GM18873 (cell line): ENCODE data around the gene PBX1.
A peak's percentile ranks its signal among the peaks of the same experiment; 100 is the strongest.

ENCODE experiments used
- ATAC-seq: cut with Tn5 transposase; IDR thresholded peaks from one replicate; pipeline ENCODE4 v1.9.1; 2021; ENCODE audit warnings: mild to moderate bottlenecking, moderate library complexity, moderate number of reproducible peaks; ENCODE audit not compliant: unreplicated experiment, low FRiP score

The PBX1 gene

DNA sequence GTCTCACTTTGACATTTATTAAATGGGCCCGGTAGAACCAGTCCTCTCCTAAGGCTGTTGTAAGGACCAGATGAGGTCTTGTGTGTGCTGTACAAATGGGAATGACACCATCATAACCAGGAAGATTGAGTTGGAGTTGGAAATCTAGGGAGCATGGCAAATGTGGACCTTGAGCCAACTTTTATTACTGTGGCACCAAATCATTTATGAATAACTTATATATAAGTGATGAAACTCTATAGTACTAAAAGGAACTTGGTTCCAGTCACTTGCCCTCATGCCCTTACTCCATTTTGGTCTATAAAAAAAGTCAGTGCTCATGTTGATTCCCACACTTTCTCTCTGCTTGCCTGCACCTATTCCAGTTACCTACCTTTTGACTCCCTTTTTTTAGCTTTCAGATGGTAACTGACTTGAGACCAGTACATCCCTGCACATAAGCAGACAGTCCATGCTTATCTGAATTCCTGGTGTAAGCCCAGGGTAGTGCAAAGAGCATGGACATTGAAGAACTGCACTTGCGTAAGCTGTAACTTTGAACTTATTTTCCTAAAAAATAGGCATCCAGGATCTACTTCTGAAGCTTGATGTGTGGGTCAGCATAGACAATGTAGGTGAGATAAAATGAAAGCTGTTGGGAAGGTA lies 210.6 kb downstream of the PBX1 start:
- no peak for ATAC-seq

DNA sequence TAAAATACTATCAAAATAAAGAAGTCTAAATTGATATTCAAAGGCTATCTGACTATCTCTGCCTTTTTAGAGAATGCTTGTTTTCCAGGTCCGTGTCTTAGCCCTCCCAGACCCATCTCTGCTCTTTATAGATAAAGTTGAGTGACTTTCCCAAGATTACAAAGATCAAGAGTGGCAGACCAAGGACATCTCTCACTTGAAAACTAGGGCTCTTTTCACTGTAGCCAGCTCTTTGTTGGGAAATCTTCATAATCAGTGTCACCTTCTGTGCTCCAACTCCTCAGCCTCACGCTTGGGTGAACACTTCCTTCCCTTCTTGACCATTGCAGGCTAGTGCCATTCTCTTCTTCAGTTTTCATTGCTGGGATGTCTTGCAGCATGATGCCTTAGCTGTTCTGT lies 211.1 kb downstream of the PBX1 start:
- no peak for ATAC-seq

DNA sequence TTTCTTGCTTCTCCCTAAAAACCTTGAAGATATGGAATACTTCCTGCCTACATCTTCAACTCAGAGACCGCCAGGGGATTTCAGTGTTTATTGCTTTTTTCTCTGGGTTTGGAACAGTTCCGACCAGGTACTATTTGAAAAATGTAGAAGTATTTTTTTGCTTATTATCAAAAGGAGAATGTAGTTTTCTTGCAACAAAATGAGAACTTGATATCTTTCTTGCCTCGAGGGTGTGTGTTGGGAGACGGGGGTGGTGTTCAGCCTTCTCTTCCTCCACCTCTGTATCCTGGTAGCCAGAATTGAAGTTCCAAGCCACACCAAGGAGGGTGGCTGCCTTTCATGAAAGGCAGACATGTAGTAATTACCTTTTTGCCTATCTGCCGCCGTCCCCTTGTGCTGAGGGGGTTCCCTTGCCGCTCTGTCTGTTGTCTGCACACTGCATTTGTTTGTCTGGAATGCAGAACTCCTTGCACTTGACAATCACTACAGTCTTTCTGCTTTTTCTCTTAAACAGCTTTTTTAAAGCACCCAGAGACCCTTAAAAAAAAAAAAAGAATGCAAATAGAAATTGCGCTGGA lies 212.1 kb downstream of the PBX1 start:
- ATAC-seq = no peak

DNA sequence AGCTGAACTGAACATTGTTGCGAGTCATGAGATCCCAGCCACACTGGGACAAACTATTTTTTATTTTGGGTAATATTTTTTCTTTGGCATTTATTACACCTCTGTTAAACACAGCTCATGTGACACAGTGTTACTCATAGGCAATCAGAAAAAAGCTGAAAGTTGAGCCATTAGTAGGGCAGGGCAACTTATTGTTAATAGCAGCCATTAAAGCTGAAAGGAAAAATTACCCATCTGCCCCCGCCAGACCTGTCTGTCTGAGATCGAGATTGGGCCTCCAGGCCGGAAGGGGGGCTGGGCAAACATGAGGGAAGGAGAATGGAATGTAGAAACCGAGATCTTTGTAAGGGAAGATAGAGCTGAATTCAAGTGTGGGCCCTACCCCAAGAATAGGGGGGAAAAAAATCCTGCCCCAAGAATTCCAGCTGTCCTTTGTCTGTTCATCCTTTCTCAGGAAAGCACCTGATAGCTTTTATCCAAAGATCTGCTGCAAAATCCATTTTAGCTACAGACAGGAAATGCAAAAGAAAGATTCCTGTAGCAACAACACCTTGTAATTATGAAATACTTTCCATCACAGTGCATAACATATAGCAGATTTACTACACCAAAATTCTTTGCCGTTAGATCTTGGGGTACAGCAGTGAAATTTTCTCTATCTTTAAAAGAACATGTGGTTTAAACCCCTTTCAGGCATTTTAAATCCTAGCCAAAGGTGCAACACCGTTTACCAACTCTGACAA lies 212.8 kb downstream of the PBX1 start:
- ATAC-seq = no peak

DNA sequence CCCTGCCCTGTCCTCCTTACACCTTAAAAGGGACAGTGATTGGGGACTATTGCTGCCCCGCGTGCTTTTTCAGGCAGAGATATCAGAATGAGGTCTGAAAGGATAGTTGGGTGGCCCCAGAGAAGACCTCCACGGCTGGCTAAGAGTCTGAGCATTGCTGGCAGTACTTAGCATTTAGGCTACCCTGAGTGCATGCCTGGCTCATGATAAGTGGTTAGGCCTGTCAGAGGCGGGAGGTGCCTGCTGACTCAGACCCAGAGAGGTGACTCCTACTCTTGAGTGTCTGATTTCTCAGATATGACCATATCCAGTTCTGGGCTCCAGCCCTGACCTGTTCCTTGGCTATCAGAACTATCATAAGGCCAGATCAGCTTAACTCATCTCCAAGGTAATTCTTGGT lies 213.7 kb downstream of the PBX1 start:
- ATAC-seq = no peak

DNA sequence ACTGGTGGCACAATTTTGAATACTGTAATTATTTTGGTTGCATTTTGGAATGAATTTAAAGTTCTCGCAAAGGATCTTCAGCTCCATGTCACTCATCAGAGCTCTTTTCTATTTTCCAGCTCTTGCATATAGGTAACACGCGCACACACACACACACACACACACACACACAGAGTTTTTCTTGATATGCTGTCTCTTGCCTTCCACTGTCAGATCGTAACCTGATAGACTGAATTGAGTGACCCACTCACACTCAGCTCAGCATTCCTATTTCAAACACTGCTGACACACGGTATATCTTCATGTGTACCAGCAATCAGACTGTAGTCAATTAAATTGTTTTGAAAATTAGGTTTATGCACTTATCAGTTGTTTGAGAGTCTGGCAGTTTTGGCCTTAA lies 214.1 kb downstream of the PBX1 start:
- ATAC-seq = no peak

DNA sequence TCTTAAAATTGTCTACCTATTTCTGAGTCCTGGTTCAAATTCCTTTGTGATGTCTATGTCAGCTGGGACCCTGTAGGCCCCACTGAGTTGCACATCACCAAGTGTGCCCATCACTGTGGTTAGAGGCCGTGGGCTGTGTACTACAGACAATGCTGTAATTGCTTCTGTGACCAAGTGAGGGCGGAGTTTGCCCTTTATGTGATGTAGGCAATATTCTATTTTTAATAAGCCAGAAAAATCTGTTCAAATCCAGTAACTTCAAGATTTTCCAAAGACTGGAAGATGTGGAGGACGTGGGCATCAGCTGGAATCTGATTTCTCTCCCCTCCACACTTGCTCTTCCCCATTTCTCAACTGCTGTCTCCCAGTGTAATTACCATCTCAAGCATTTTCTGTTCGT lies 215.4 kb downstream of the PBX1 start:
- ATAC-seq = no peak

DNA sequence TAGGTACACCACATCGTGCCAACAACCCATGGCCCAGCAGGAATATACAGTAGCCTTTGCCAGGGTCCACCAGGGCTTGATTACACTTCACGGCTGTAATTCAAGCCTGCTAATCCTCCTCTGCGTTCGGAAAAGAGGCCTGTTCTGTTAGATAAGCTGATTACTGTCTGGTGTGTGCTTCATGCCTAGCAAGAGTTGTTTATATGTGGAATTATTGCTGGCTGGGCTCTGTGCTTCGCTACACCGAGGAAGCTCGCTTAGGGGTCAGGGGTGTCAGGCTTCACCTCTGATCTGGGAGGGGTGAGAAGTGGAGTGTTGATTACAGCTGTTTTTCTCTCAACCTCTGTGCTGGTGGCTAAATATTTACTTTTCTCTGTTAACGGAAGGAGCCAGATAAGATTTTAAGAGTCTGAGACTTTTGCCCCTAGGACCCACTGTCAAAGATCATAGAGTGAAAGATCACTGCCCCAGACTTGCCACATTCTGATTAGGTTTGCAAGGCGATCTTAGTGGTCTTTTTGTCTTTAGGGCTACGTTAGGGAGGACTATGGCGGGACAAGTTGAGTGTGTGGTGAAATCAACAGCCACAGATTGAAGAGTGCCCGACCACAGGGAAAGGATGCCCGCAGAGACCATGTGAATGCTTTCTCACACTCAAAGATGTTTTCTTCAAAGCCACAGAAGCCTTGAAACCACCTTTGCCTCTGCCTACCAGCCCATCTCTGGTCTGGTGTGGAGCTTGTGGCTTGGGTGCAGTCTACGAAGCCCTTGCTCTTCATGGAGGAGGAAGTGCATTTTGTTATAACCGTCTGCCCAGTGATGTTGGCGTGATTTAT lies 216.1 kb downstream of the PBX1 start:
- ATAC-seq = no peak

DNA sequence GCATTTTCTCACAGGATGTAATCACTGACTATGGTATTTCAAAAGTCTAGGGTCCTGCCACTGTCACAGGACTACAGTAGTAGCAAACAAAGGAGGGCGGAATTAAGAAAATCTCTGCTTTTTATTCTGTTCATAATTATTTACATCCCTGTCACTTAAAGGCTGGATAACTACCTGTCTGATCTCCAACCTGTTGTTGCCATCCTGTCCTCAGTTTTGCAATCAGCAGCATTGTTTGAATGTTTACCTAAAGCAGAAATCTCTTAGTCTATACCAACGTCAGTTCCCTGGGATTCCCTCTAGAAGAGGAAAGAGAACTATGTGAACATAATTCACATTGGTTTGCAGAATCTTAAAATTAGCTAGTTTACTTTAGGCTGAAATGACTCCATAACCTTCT lies 218.5 kb downstream of the PBX1 start:
- ATAC-seq = no peak

DNA sequence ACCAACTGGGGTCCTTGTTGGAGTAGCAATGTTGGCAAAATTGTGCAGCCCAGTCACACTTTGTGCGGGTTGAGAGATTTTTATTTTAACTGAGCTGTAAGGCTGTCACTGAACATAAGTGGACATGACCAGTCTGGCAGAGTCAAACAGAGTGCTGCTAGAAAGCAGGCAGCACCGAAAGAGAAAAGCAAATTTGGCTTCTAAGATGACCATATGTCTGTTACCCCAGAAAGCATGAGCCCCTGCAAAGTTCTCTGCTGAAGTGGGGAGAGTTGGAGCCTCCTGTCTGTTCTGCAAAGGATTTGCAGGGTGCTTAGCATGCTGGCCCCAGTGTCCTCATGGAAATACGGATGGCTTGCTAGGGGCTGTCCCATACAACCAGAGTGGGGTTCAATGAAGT lies 220.4 kb downstream of the PBX1 start:
- no peak for ATAC-seq

DNA sequence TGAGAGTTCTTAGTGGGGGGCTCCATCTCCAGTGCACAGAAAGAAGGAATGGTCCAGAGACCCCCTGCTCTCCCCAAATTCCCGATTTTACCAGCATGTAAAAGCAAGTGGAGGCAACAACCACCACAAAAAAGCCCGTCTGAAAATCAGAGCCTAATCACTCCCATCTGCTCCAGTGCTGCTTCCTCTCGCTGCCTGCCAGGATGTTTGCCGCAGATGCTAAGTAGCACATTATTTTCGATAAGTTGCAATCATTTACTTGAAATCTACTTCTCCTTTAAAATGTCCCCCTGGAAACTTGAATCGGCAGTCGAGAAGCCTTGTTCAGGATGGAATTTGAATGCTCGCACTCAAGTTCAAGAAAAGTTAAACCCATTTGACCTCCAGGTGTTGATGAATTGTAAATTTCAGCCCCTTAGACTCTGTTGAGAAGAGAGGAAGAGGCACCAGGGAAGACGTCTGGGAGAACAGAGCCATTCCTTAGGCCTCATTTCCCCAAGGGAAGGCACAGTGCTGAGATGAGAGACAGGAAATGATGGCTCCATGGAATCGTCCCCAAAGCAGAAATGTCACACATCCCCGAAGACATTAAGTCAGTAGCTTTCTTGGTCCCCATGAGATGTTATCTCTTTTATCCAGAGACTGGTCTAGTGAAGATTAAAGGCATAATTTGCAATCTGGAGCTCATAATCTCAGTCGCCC lies 221.3 kb downstream of the PBX1 start:
- ATAC-seq = no peak

DNA sequence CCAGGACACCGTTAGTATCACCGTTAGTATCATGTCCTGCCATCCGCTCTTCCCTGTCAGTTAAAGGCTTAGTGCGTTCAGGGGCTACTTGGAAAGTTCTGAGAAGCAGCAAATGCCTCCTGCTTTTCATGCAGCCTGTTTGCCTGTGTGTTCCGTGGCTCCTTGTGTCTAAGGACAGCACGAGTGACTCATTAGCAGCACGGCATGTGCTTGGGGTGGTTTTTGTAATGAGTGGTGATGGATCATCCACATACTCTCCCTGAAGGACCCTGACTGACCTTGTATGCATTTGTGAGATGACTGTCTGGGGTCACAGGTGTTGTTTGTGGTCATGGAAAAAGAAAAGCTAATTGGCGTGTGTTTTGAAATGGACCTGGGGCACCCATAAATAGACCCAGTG lies 221.9 kb downstream of the PBX1 start:
- no peak for ATAC-seq

DNA sequence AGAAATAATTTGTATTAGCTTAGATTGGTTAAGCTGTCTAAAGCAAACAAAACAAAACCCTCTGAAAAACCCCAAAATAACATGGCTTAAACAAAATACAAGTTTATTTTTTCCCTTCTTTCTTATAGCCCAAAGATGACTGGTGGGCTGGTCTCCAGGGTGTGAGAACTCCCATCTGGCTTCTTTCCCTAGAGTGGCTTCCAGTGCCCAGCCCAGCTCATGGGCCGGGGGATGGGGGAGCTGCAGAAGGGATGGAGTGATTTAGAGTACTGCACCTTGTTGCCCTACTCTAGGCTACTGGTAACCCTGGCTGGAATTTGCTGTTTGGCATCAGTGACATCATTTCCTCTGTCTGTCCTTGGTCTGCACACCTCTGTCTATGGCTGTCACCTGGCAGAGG lies 223.0 kb downstream of the PBX1 start:
- ATAC-seq = no peak

DNA sequence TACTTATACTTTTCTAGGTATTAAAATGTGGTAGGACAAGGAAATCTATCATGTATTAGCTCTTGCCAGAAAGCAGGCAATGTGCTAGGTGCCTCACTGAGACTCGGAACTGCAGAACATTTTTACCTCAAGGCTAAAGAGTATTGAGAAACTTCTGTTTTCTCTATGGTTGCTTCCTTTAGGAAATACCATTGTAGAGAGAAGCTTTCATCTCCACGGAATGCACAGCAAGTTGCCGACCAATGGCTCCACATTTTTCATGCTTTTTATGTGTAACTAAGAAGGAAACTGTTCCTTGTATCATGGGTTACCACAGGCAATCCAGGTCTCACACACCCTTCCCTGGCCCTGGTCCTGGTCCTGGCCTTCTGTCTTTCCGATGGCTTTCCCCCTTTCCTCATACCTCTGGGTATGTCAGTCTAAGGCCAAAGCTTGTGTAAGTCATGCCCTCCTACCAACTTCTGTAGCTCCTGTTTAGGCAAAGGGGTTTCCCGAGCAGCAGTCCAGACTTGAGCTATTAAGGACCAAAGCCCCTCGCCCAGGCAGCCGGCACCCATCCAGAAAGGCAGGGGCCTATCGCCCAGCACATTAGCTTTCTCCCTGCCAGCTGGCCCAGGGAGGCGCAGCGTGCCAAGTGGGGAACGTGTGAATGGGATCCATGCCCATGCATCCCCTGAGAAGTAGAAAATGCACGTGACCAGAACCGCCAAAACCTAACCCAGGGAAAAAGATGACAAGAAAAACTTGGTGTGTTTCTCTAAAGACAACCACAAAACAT lies 225.0 kb downstream of the PBX1 start:
- ATAC-seq = no peak

DNA sequence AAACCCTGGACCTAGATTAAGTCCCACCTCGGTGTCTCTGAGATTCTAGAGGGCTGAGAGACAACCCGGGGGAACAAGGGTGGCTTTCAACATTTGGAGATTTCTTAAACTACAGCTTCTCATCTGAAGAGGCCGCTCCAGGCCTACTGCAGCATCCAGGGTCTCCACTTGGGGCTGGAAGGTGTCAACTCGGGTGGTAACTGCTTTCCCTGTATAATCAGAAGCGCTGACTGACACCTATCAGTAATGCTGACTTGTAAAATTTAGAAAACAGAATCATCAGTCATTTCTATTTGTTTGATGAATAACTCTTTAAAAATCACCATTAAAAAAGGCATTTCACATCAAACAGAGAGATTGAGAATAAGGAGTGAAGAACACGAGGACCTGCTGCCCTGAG lies 226.0 kb downstream of the PBX1 start:
- ATAC-seq = no peak

DNA sequence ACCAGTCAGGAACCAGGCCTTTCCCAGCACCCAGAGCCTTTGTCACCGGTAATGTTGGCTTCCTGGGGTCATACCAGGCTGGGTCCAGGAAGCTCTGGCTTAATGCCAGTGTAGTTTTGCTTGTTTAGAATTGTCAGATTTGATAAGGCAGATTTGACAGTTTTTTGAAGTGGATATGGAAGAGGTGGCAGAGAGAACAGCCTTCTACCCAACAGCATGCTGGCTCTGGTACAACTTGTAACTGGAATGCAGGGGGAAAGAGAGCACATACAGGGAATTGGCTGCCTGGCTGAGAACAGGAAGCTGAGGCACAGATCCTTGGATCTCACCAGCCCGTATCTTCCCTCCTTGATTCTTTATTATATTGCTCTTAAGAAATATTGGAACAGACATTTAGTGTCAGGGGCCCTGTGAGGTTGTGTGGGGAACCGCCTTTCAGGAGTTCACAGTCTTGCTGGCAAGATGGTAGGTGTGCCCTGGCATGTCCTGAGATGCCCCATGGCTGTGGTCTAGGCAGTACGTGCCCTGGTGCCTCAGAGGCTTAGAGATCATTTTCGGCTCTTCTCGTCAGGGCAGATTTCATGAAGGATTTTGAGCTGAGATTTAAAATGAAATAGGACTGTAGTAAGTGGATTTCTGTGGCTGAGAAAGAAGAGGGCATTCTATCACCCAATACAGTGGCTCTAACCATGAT lies 227.0 kb downstream of the PBX1 start:
- no peak for ATAC-seq

DNA sequence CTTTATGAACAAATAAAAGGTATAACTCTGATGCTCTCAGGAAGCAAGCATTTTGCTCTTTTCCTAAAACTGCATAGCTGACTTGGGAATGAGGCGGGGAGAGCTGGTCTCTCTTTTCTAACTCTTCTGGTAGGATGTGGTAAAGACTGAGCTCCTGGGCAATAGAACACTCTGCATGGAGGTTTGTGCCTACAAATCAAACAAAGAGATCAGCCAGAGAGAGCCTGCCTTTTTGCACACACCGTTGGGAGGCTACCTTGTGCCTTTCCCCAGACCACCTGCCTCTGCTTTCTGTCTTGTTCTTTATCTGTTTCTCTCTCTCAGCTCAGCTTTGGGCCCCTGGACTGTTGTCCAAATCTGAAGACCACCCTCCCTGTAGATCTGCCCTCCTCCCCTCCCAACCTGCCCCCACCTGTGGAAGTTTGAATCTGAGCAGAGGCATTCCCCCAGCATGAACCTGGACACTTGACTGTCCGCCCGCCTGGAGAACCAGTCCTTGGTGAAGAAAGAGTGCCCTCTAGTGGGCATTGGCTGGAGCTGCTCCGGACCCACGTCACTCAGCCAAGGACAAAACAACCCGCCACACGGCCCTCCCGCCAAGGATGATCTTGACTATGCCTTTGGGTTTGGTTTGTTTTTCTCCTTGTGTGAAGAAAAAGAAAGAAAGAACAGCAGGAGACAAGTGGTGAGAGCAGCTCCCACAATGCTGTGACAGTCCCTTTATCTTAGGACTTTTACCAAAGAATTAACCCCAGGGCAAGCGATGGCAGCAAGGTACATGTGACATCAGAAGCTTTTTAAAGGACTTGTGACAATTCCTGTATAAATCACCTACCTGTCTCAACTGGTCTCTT lies 228.2 kb downstream of the PBX1 start:
- ATAC-seq = peak; percentile 83

DNA sequence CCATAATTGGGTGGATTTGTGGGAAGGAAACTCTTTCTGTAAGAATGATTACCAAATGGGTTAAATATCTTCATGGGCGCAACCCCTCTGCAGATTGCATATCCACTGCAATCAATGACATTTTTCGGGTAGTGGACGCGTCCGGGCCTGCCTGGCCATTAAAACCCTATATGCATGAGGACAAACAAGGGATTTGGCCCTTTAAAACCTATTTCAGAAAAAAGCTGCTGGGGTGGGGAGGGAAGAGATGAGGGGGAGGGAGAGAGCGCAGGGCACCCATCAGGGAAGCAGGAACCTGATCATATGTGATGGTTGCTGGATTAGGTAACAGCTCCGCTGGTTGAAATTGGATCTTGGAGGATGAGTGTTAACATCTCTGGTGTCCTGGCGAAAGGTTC lies 228.8 kb downstream of the PBX1 start:
- ATAC-seq = no peak
